HepG2 (cell line): ENCODE results near the gene PPP1R9A. TPM values are rescaled to one million over a fixed set of nuclear protein-coding genes. Genes with fewer than 3 reads are reported as not detected.

ENCODE experiments used
- ATAC-seq: fragments of 200-7000 bp; cut with Tn5 transposase; 3 replicates; pipeline ENCODE4 v1.9.1; 2020; ENCODE audit warnings: mild to moderate bottlenecking, moderate library complexity
- BruUV-seq: library from RNA; stranded (reverse); fragments of 400-500 nt; replicated peaks from 2 replicates; lab custom pipeline; 2021; lab: Mats Ljungman, UMichigan
- CTCF ChIA-PET: fragments of 300-600 bp; formaldehyde crosslinking; extraction: SDS; loops from one replicate; lab custom pipeline; 2021; ENCODE audit warnings: low total read pairs, inconsistent platforms, low intra/inter-chr PET ratio; lab: Yijun Ruan, JAX
- POLR2A ChIA-PET: fragments of 350-600 bp; sonication (Branson Sonifier 250); formaldehyde crosslinking; loops from one replicate; lab custom pipeline; 2020; ENCODE audit warnings: antibody characterized with exemption, inconsistent platforms; lab: Yijun Ruan, JAX
- DNase-seq: peaks from one replicate; pipeline ENCODE4 v3.0.0-alpha.2; 2015; ENCODE audit warnings: low spot score
- FAIRE-seq: peaks from 3 replicates; lab custom pipeline; 2011; peaks lifted over from hg19 to GRCh38; lab: Jason Lieb, UNC
- H2AFZ ChIP-seq: one replicate; pipeline ENCODE4 v1.6.1; 2011; ENCODE audit warnings: low read length, inconsistent platforms
- H3K27ac ChIP-seq: fragments of 300-600 bp; 3 replicates; pipeline ENCODE4 v1.8.0; 2011; ENCODE audit warnings: mixed run types, mild to moderate bottlenecking, mixed read lengths, low read length, inconsistent platforms; ENCODE audit not compliant: insufficient read depth; ENCODE audit errors: extremely low read length
- H3K27me3 ChIP-seq, 2 experiments: fragments of 200-600 bp in 1 of 2; 2 replicates in 1 of 2; 3 replicates in 1 of 2; pipeline versions ENCODE4 v1.6.0 to v1.8.0; 2011; ENCODE audit warnings: low read length in 2 of 2, mild to moderate bottlenecking in 2 of 2, moderate library complexity in 2 of 2, inconsistent platforms in 1 of 2; ENCODE audit not compliant: insufficient read depth in 2 of 2, control insufficient read depth in 1 of 2
- H3K36me3 ChIP-seq, 2 experiments: fragments of 200-600 bp in 1 of 2; replicated peaks in 1 of 2; 2 replicates in 1 of 2; 3 replicates in 1 of 2; pipeline versions ENCODE4 v1.5.1 to v1.8.0; 2011; ENCODE audit warnings: low read length in 2 of 2, inconsistent platforms in 1 of 2; ENCODE audit not compliant: insufficient read depth in 2 of 2, control insufficient read depth in 1 of 2
- H3K4me1 ChIP-seq: 2 replicates; pipeline ENCODE4 v1.5.1; 2012; ENCODE audit warnings: low read length, inconsistent platforms; ENCODE audit not compliant: insufficient read depth
- H3K4me2 ChIP-seq: 2 replicates; pipeline ENCODE4 v1.6.0; 2011; ENCODE audit warnings: low read depth, low read length, inconsistent platforms
- H3K4me3 ChIP-seq, 3 experiments: fragments of 200-600 bp in 1 of 3; sonication (generic), shearing (Covaris generic) in 1 of 3; replicated peaks in 1 of 3; 2 replicates each; pipeline ENCODE4 v1.5.1; 2011 to 2016; ENCODE audit warnings: low read length in 3 of 3, inconsistent platforms in 2 of 3, low read depth in 2 of 3, mild to moderate bottlenecking in 2 of 3, control low read depth in 1 of 3, mixed read lengths in 1 of 3; ENCODE audit not compliant: insufficient read depth in 1 of 3
- H3K79me2 ChIP-seq: one replicate; pipeline ENCODE4 v1.6.1; 2011; ENCODE audit warnings: low read length, inconsistent platforms; ENCODE audit not compliant: insufficient read depth
- H3K9ac ChIP-seq: 2 replicates; pipeline ENCODE4 v1.6.0; 2011; ENCODE audit warnings: mild to moderate bottlenecking, low read depth, low read length, inconsistent platforms; ENCODE audit not compliant: insufficient read depth
- H3K9me3 ChIP-seq: 2 replicates; pipeline ENCODE4 v1.5.1; 2012; ENCODE audit warnings: mild to moderate bottlenecking, low read length
- H4K20me1 ChIP-seq: 2 replicates; pipeline ENCODE4 v1.6.0; 2011; ENCODE audit warnings: inconsistent platforms, mild to moderate bottlenecking, low read length, moderate library complexity; ENCODE audit not compliant: insufficient read depth
- GMEB1 ChIP-seq: sonication (generic); formaldehyde crosslinking; IDR thresholded peaks from 2 replicates; pipeline ENCODE4 v1.5.1; 2020; ENCODE audit warnings: missing genetic modification reagents, mild to moderate bottlenecking, borderline replicate concordance
- HNRNPL ChIP-seq: fragments of 200-400 bp; formaldehyde crosslinking; IDR thresholded peaks from 2 replicates; pipeline ENCODE4 v1.6.1; 2017; ENCODE audit warnings: mild to moderate bottlenecking, low read depth, low read length
- TRIM24 ChIP-seq: sonication (generic); formaldehyde crosslinking; IDR thresholded peaks from 2 replicates; pipeline ENCODE4 v1.8.0; 2022; ENCODE audit warnings: mild to moderate bottlenecking, missing genetic modification reagents
- ZNF136 ChIP-seq: sonication (generic); formaldehyde crosslinking; IDR thresholded peaks from 2 replicates; pipeline ENCODE4 v1.8.1; 2022; ENCODE audit warnings: low read depth, mild to moderate bottlenecking, moderate library complexity, missing genetic modification reagents
- ZNF607 ChIP-seq: sonication (generic); formaldehyde crosslinking; IDR thresholded peaks from 2 replicates; pipeline ENCODE4 v1.5.1; 2020; ENCODE audit warnings: missing genetic modification reagents, mild to moderate bottlenecking, borderline replicate concordance
- ZNF761 ChIP-seq: sonication (generic); formaldehyde crosslinking; conservative IDR thresholded peaks from 2 replicates; pipeline ENCODE4 v1.4.0; 2020; ENCODE audit warnings: mild to moderate bottlenecking, missing genetic modification reagents
- WGBS: methylation state at CpG from one replicate; pipeline ENCODE4 v1.1.6; 2017; ENCODE audit warnings: low lambda C conversion rate; 5-methylcytosine and 5-hydroxymethylcytosine counted together
- in situ Hi-C: cut with HindIII; loops from 2 replicates; pipeline ENCODE4 v1.10.0; 2017; ENCODE audit warnings: low pct_unique_long_range_greater_than_20kb; ENCODE audit not compliant: extremely low pct_ligation_motif_present
- intact Hi-C: fragments of 100-400 bp; cut with micrococcal nuclease; formaldehyde crosslinking; loops from one replicate; pipeline ENCODE4 v1.10.0; 2022; ENCODE audit not compliant: unreplicated experiment
- polyA plus RNA-seq, 8 experiments: library from polyadenylated mRNA; depleted of rRNA in 3 of 8; stranded (reverse) in 7 of 8; unstranded in 1 of 8; fragments of >200 nt; fragmentation: Illumina TruSeq in 4 of 8; extraction: Trizol in 4 of 8; gene quantifications; 2 replicates each; pipeline versions ENCODE4 v1.2.1 to v1.2.3, GENCODE V29; 2011 to 2016; ENCODE audit warnings: low read depth in 4 of 8, missing spikeins in 1 of 8, mixed read lengths in 1 of 8; ENCODE audit not compliant: insufficient read depth in 1 of 8
- total RNA-seq, 5 experiments: library from RNA; depleted of rRNA; stranded (reverse); fragments of >200 nt; fragmentation: Illumina TruSeq; extraction: Trizol; gene quantifications; 2 replicates each; pipeline ENCODE4 v1.2.3, GENCODE V29; 2016; ENCODE audit warnings: low read depth in 1 of 5
- TF ChIP-seq, protein P1 (sequence below): sonication (generic); formaldehyde crosslinking; IDR thresholded peaks from 2 replicates; pipeline ENCODE4 v1.8.0; 2022; ENCODE audit warnings: missing genetic modification reagents, mild to moderate bottlenecking, moderate library complexity, borderline replicate concordance
- TF ChIP-seq, protein P2 (sequence below): sonication (generic); formaldehyde crosslinking; IDR thresholded peaks from 2 replicates; pipeline ENCODE4 v1.5.1; 2020; ENCODE audit warnings: mild to moderate bottlenecking, missing genetic modification reagents

The PPP1R9A gene
- total and polyA plus RNA-seq, 2 of the 13 experiments (the other 11 are each of a cell fraction or from before 2014, with no cell fraction given): 11.4 to 31.9 TPM

- ATAC-seq (no peak), FAIRE-seq (peak; percentile 66), DNase-seq (no peak)
- no peaks in the 10 kb centered on the region for H4K20me1 ChIP-seq
- BruUV-seq: no TSS peak
- intact Hi-C loops (loop anchor here (5.0 to 10.0 kb wide), 2 partner anchors 547 to 760 kb away; partner anchors contain the start of gene SGCE), in situ Hi-C loops (no loop called here)
- TF ChIP-seq TRIM24 (CRISPR knock-in tag) (no peak), ZNF136 (CRISPR knock-in tag) (no peak), ZNF761 (CRISPR knock-in tag) (no peak), GMEB1 (CRISPR knock-in tag) (no peak), HNRNPL (peak; percentile 91), ZNF607 (CRISPR knock-in tag) (no peak)
- TF ChIP-seq, protein P1, sequence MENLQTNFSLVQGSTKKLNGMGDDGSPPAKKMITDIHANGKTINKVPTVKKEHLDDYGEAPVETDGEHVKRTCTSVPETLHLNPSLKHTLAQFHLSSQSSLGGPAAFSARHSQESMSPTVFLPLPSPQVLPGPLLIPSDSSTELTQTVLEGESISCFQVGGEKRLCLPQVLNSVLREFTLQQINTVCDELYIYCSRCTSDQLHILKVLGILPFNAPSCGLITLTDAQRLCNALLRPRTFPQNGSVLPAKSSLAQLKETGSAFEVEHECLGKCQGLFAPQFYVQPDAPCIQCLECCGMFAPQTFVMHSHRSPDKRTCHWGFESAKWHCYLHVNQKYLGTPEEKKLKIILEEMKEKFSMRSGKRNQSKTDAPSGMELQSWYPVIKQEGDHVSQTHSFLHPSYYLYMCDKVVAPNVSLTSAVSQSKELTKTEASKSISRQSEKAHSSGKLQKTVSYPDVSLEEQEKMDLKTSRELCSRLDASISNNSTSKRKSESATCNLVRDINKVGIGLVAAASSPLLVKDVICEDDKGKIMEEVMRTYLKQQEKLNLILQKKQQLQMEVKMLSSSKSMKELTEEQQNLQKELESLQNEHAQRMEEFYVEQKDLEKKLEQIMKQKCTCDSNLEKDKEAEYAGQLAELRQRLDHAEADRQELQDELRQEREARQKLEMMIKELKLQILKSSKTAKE (CRISPR knock-in tag): 0 out of 2 replicates have a peak, but pooled peaks have one; percentile 15
- TF ChIP-seq, protein P2, sequence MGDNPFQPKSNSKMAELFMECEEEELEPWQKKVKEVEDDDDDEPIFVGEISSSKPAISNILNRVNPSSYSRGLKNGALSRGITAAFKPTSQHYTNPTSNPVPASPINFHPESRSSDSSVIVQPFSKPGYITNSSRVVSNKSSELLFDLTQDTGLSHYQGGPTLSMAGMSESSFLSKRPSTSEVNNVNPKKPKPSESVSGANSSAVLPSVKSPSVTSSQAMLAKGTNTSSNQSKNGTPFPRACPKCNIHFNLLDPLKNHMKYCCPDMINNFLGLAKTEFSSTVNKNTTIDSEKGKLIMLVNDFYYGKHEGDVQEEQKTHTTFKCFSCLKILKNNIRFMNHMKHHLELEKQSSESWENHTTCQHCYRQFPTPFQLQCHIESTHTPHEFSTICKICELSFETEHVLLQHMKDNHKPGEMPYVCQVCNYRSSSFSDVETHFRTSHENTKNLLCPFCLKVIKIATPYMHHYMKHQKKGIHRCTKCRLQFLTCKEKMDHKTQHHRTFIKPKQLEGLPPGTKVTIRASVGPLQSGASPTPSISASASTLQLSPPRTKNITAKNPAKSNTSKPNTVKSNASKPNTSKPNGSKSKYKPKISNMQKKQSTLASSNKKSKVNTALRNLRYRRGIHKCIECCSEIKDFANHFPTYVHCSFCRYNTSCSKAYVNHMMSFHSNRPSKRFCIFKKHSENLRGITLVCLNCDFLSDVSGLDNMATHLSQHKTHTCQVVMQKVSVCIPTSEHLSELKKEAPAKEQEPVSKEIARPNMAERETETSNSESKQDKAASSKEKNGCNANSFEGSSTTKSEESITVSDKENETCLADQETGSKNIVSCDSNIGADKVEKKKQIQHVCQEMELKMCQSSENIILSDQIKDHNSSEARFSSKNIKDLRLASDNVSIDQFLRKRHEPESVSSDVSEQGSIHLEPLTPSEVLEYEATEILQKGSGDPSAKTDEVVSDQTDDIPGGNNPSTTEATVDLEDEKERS (CRISPR knock-in tag): no peak
- CTCF ChIA-PET: no interaction called here
- H3K4me2 ChIP-seq: no peak overlapping the region
- POLR2A ChIA-PET: no interaction called here
- H3K36me3 ChIP-seq: peaks cover 0 to 2% of the 10 kb centered on the region in 2 experiments; a peak in 3 of 5 replicates
- 96% methylated on average over 6 of the region's 6 CpGs for WGBS
- H3K9me3 ChIP-seq: no peaks in the 10 kb centered on the region
- H3K79me2 ChIP-seq: no peaks in the 10 kb centered on the region
- no peak overlapping the region for H3K27ac ChIP-seq
- no peak overlapping the region for H2AFZ ChIP-seq
- H3K4me3 ChIP-seq: no peak overlapping the region
- no peaks in the 10 kb centered on the region for H3K27me3 ChIP-seq
- no peaks in the 10 kb centered on the region for H3K4me1 ChIP-seq
- H3K9ac ChIP-seq: no peak overlapping the region
Observed at GRCh38 chr7:95204618-95205017, 297.2 kb downstream of the PPP1R9A start.
